Heart left ventricle (tissue), 16 donors: ENCODE results near the gene CAPN7. TPM values are rescaled to one million over a fixed set of nuclear protein-coding genes. Genes with fewer than 3 reads are reported as not detected.
A peak's percentile ranks its signal among the peaks of the same experiment; 100 is the strongest.

Experiments
- ATAC-seq, 4 donors: fragments of 200-7000 bp; cut with Tn5 transposase; one replicate each; pipeline ENCODE4 v1.9.1; 2020 to 2022; ENCODE audit warnings: moderate library complexity in 4 of 4, mild to moderate bottlenecking in 3 of 4, moderate number of reproducible peaks in 1 of 4
- DNase-seq, 5 donors: peaks; one replicate each; pipeline ENCODE4 v3.0.0-alpha.2; 2020
- H3K27ac ChIP-seq, 12 donors: fragments of 200-600 bp; sonication (generic) in 4 of 12; one replicate each; pipeline versions ENCODE4 v1.5.0 to v1.8.0; 2016 to 2022; ENCODE audit warnings: mild to moderate bottlenecking in 2 of 12
- H3K27me3 ChIP-seq, 9 donors: fragments of 200-600 bp; sonication (generic) in 2 of 9; one replicate each; pipeline versions ENCODE4 v1.5.1 to v1.8.0; 2016 to 2022; ENCODE audit warnings: mild to moderate bottlenecking in 3 of 9
- H3K36me3 ChIP-seq, 9 donors: fragments of 200-600 bp; sonication (generic) in 2 of 9; one replicate each; pipeline versions ENCODE4 v1.5.0 to v1.8.0; 2018 to 2022; ENCODE audit warnings: mild to moderate bottlenecking in 2 of 9
- H3K4me1 ChIP-seq, 12 donors: fragments of 200-600 bp; sonication (generic) in 4 of 12; one replicate each; pipeline versions ENCODE4 v1.5.0 to v1.8.0; 2016 to 2022; ENCODE audit warnings: mild to moderate bottlenecking in 3 of 12
- H3K4me3 ChIP-seq, 12 donors: fragments of 200-600 bp; sonication (generic) in 4 of 12; one replicate each; pipeline versions ENCODE4 v1.5.0 to v1.8.0; 2017 to 2022; ENCODE audit warnings: mild to moderate bottlenecking in 9 of 12, moderate library complexity in 4 of 12
- H3K9me3 ChIP-seq, 12 donors: fragments of 200-600 bp; sonication (generic) in 4 of 12; one replicate each; pipeline versions ENCODE4 v1.5.0 to v1.8.0; 2016 to 2022; ENCODE audit warnings: mild to moderate bottlenecking in 1 of 12
- CTCF ChIP-seq, 12 donors: fragments of 200-600 bp; sonication (generic) in 4 of 12; IDR thresholded peaks; one replicate each; pipeline versions ENCODE4 v1.5.0 to v1.8.0; 2018 to 2022; ENCODE audit warnings: antibody characterized with exemption in 12 of 12, mild to moderate bottlenecking in 5 of 12
- POLR2A ChIP-seq, 2 donors: fragments of 450-650 bp; IDR thresholded peaks; one replicate each; pipeline ENCODE4 v1.6.1; 2017; ENCODE audit warnings: antibody characterized with exemption in 2 of 2, mild to moderate bottlenecking in 2 of 2, moderate library complexity in 2 of 2
- WGBS, 4 donors: extraction: QIAGEN DNeasy Blood & Tissue Kit in 2 of 4; methylation state at CpG; one replicate each; pipeline versions ENCODE4 v1.1.5 to v1.1.7; 2013 to 2018; 5-methylcytosine and 5-hydroxymethylcytosine counted together
- intact Hi-C, 10 donors: fragments of 100-400 bp; cut with DNase I; formaldehyde crosslinking; loops; one replicate each; pipeline versions ENCODE4 v1.11.1 to v1.14.2; 2022
- polyA plus RNA-seq, 2 donors: library from polyadenylated mRNA; stranded (reverse); fragments of 200-250 nt; gene quantifications; one replicate each; pipeline ENCODE4 v1.2.3, GENCODE V29; 2013
- total RNA-seq, 9 donors: library from RNA; depleted of rRNA in 2 of 9; stranded (reverse); fragments of >200 nt in 2 of 9; fragmentation: NEBNext Ultra II Directional in 3 of 9; extraction: Animal tissue kit (Norgen Biotek cat#: 25700) in 3 of 9; gene quantifications; one replicate each; pipeline versions ENCODE4 v1.1.0 to v1.2.4, GENCODE V29; 2016 to 2023
- donor health status: ischemic (EF 13 %, LVEDD 7.1; RV severe dilation, severe dysfunction).
- donor health status: healthy with polysubstance abuse.
- donor health status: DM: no; HTN: yes; CAD: no.
- donor health status: DM: no; HTN: no; CAD: no.
- donor health status: ischemic (EF 25% LVEDD 6.9; RV normal size, moderate dysfunction).
- donor health status: ischemic (EF 25% LVEDD 5.7; RV mildly dilated, moderate dysfunction).
- donor health status: healthy.
- donor health status: DM: yes; HTN: yes; CAD: no.
- donor health status: ischemic (EF 35%, LVEDD 5.7; RV mildly dilated, moderate dysfunction).
- donor health status: nonischemic (EF 11% LVEDD 7.7; RV severe dilation, severe dysfunction).
- donor health status: DM: yes; HTN: yes; CAD: no.
- donor health status: PGD.
- donor health status: ischemic (EF 29% LVEDD 5.4; RV normal size, mild dysfunction).
- donor health status: nonischemic (EF 23%, LVEDD 6.1; RV moderate dilation, normal function).

CAPN7 gene
- total and polyA plus RNA-seq, 11 donors, result 9.1 to 38.2 (median 24.2) TPM

GRCh38 chr3:15261274-15261673 is 55.2 kb downstream of the CAPN7 start:
- Histone ChIP-seq H3K4me3 (no peak overlapping the region), H3K36me3 (peaks cover 0 to 64% (median 43%) of the 10 kb centered on the region in 9 donors), H3K27me3 (no peaks in the 10 kb centered on the region), H3K27ac (no peak overlapping the region), H3K4me1 (peaks cover 0 to 21% (median 5%) of the 10 kb centered on the region in 12 donors), H3K9me3 (no peaks in the 10 kb centered on the region)
- intact Hi-C loops, result loop anchor here in 1 of 10 donors (10.0 kb wide), 1 partner anchor 294 kb away; no protein-coding TSS in a partner anchor
- DNase-seq (no peak), ATAC-seq (no peak)
- TF ChIP-seq CTCF (IDR thresholded peaks at IDR 0.05), result no peak

GRCh38 chr3:15262021-15262420 is 56.0 kb downstream of the CAPN7 start:
- ATAC-seq (no peak), DNase-seq (no peak)
- H3K4me1 ChIP-seq, result peaks cover 0 to 17% (median 5%) of the 10 kb centered on the region in 12 donors
- no peak overlapping the region for H3K27ac ChIP-seq
- no peaks in the 10 kb centered on the region for H3K27me3 ChIP-seq
- H3K36me3 ChIP-seq, result peaks cover 0 to 64% (median 36%) of the 10 kb centered on the region in 9 donors
- no peaks in the 10 kb centered on the region for H3K9me3 ChIP-seq
- WGBS, 4 donors, result 87 to 98% (median 93%) methylated on average over 9 of the region's 9 CpGs
- no peak overlapping the region for H3K4me3 ChIP-seq
- intact Hi-C loops, result loop anchor here in 1 of 10 donors (10.0 kb wide), 1 partner anchor 293 kb away; no protein-coding TSS in a partner anchor
- TF ChIP-seq CTCF (IDR thresholded peaks at IDR 0.05) (no peak), POLR2A (IDR thresholded peaks at IDR 0.05) (no peak)

GRCh38 chr3:15263120-15263519 is 57.1 kb downstream of the CAPN7 start:
- Histone ChIP-seq H3K27ac (no peak overlapping the region), H3K4me3 (no peak overlapping the region), H3K9me3 (no peaks in the 10 kb centered on the region), H3K4me1 (peaks cover 0 to 22% (median 7%) of the 10 kb centered on the region in 12 donors), H3K36me3 (peaks cover 0 to 55% (median 25%) of the 10 kb centered on the region in 9 donors), H3K27me3 (no peaks in the 10 kb centered on the region)
- WGBS, 4 donors, result 78 to 89% (median 86%) methylated on average over 4 of the region's 4 CpGs
- intact Hi-C loops, result loop anchor here in 1 of 10 donors (10.0 kb wide), 1 partner anchor 292 kb away; no protein-coding TSS in a partner anchor
- TF ChIP-seq POLR2A (IDR thresholded peaks at IDR 0.05), result no peak
- TF ChIP-seq CTCF (IDR thresholded peaks at IDR 0.05), result no peak
- ATAC-seq (no peak), DNase-seq (peak in 1 of 5 donors; percentile 13)

GRCh38 chr3:15263926-15264325 is 57.9 kb downstream of the CAPN7 start:
- Histone ChIP-seq H3K36me3 (peaks cover 0 to 47% (median 17%) of the 10 kb centered on the region in 9 donors), H3K9me3 (no peaks in the 10 kb centered on the region), H3K27ac (peak overlapping the region in 1 of 12 donors; percentile 25), H3K4me1 (peaks cover 0 to 29% (median 10%) of the 10 kb centered on the region in 12 donors), H3K27me3 (no peaks in the 10 kb centered on the region), H3K4me3 (no peak overlapping the region)
- TF ChIP-seq POLR2A (IDR thresholded peaks at IDR 0.05) (no peak), CTCF (IDR thresholded peaks at IDR 0.05) (no peak)
- ATAC-seq (no peak), DNase-seq (no peak)
- 67 to 81% (median 79%) methylated on average over 2 of the region's 2 CpGs for WGBS, 4 donors
- intact Hi-C loops, result loop anchor here in 1 of 10 donors (10.0 kb wide), 1 partner anchor 291 kb away; no protein-coding TSS in a partner anchor
